HG03095 (cell line): ENCODE measurements around the gene SDHAF2.

Source experiments
- ATAC-seq: cut with Tn5 transposase; IDR thresholded peaks from one replicate; pipeline ENCODE4 v1.9.1; 2021; ENCODE audit warnings: moderate library complexity; ENCODE audit not compliant: unreplicated experiment

SDHAF2 gene

GRCh38 chr11:61495801-61496601 lies 66.1 kb downstream of the SDHAF2 start:
- no peak for ATAC-seq
